NCI-H2107 treated with DMSO at 0.1 percent for 48 hours (cell line): ENCODE measurements around the gene MAPK8.
"Not testable (repeated sequence)": the region's sequence is repeated elsewhere in the genome, so short reads cannot be mapped to it uniquely, and the experiment has no call there.

Experiments used
- DNase-seq: peaks from one replicate; lab custom pipeline; 2025; ENCODE audit not compliant: unreplicated experiment; lab: John Stamatoyannopoulos, UW

Gene MAPK8

GRCh38 chr10:48333856-48334255 lies 27.4 kb downstream of the MAPK8 start:
- no peak for DNase-seq

- DNase-seq, result no peak
These were observed 29.3 kb downstream of the MAPK8 start for GRCh38 chr10:48335788-48336187.

GRCh38 chr10:48336978-48337599 lies 30.6 kb downstream of the MAPK8 start:
- DNase-seq, result no peak

GRCh38 chr10:48340734-48341133 lies 34.3 kb downstream of the MAPK8 start:
- DNase-seq, result no peak

GRCh38 chr10:48343106-48343505 lies 36.6 kb downstream of the MAPK8 start:
- no peak for DNase-seq

GRCh38 chr10:48343921-48344598 lies 37.6 kb downstream of the MAPK8 start:
- no peak for DNase-seq

- DNase-seq, result not testable (repeated sequence)
These were observed 39.8 kb downstream of the MAPK8 start for GRCh38 chr10:48346248-48346647.

GRCh38 chr10:48347539-48347938 lies 41.1 kb downstream of the MAPK8 start:
- DNase-seq, result not testable (repeated sequence)

GRCh38 chr10:48347943-48348342 lies 41.5 kb downstream of the MAPK8 start:
- not testable (repeated sequence) for DNase-seq

GRCh38 chr10:48353246-48353645 lies 46.8 kb downstream of the MAPK8 start:
- DNase-seq, result no peak

- DNase-seq, result no peak
These were observed 51.2 kb downstream of the MAPK8 start for GRCh38 chr10:48357631-48358030.

- no peak for DNase-seq
These were observed 51.7 kb downstream of the MAPK8 start for GRCh38 chr10:48358162-48358561.

- no peak for DNase-seq
These were observed 52.4 kb downstream of the MAPK8 start for GRCh38 chr10:48358838-48359237.

GRCh38 chr10:48361176-48361575 lies 54.7 kb downstream of the MAPK8 start:
- no peak for DNase-seq

- DNase-seq, result peak; percentile 39
These were observed 57.3 kb downstream of the MAPK8 start for GRCh38 chr10:48363617-48364355.

GRCh38 chr10:48364659-48365405 lies 58.4 kb downstream of the MAPK8 start:
- peak; percentile 9 for DNase-seq

GRCh38 chr10:48365668-48366067 lies 59.2 kb downstream of the MAPK8 start:
- no peak for DNase-seq

GRCh38 chr10:48366261-48366660 lies 59.8 kb downstream of the MAPK8 start:
- DNase-seq, result no peak

- DNase-seq, result no peak
These were observed 63.0 kb downstream of the MAPK8 start for GRCh38 chr10:48369501-48369900.

- no peak for DNase-seq
These were observed 71.5 kb downstream of the MAPK8 start for GRCh38 chr10:48377751-48378530.

GRCh38 chr10:48378675-48379074 lies 72.2 kb downstream of the MAPK8 start:
- DNase-seq, result no peak
